Activated B cell treated with CpG ODN at 0.5 μM for 24 hours (primary cell): ENCODE measurements around the gene DDX1. TPM values are rescaled to one million over a fixed set of nuclear protein-coding genes. Genes with fewer than 3 reads are reported as not detected.

ENCODE experiments used
- ATAC-seq: fragments of 200-7000 bp; cut with Tn5 transposase; one replicate; pipeline ENCODE4 v1.10.0; 2021; ENCODE audit warnings: low read depth, mild to moderate bottlenecking, moderate library complexity
- CTCF ChIA-PET: fragments of 350-600 bp; sonication (Branson Sonifier 250); formaldehyde crosslinking; loops from one replicate; lab custom pipeline; 2021; ENCODE audit warnings: antibody characterized with exemption; lab: Charles Lee
- POLR2A ChIA-PET: fragments of 350-600 bp; sonication (Branson Sonifier 250); formaldehyde crosslinking; loops from one replicate; lab custom pipeline; 2021; ENCODE audit warnings: antibody characterized with exemption; lab: Charles Lee
- DNase-seq: peaks from one replicate; pipeline ENCODE4 v3.0.0; 2022
- H3K27ac Mint-ChIP-seq: one replicate; pipeline ENCODE4 v1.8.0; 2020; ENCODE audit warnings: mixed read lengths
- H3K27me3 Mint-ChIP-seq: one replicate; pipeline ENCODE4 v1.8.0; 2021; ENCODE audit warnings: mixed read lengths
- H3K36me3 Mint-ChIP-seq: one replicate; pipeline ENCODE4 v1.8.0; 2021; ENCODE audit warnings: low read depth, mixed read lengths
- H3K4me1 Mint-ChIP-seq: one replicate; pipeline ENCODE4 v1.8.0; 2021; ENCODE audit warnings: mixed read lengths
- H3K4me3 Mint-ChIP-seq: one replicate; pipeline ENCODE4 v1.8.0; 2020; ENCODE audit warnings: mild to moderate bottlenecking, mixed read lengths
- H3K9me3 Mint-ChIP-seq: one replicate; pipeline ENCODE4 v1.8.0; 2020; ENCODE audit warnings: mixed read lengths
- CTCF ChIP-seq: fragments of 200-600 bp; IDR thresholded peaks from one replicate; pipeline ENCODE4 v1.8.0; 2022; ENCODE audit warnings: antibody characterized with exemption, mild to moderate bottlenecking
- intact Hi-C: fragments of 100-400 bp; cut with micrococcal nuclease; formaldehyde crosslinking; loops from one replicate; pipeline ENCODE4 v1.15.1; 2024
- total RNA-seq: library from RNA; stranded (reverse); gene quantifications from 2 replicates; pipeline ENCODE4 v1.2.3, GENCODE V29; 2022

Gene DDX1
- total RNA-seq, 1 donor from 2014 or later: 74.4 TPM

DNA sequence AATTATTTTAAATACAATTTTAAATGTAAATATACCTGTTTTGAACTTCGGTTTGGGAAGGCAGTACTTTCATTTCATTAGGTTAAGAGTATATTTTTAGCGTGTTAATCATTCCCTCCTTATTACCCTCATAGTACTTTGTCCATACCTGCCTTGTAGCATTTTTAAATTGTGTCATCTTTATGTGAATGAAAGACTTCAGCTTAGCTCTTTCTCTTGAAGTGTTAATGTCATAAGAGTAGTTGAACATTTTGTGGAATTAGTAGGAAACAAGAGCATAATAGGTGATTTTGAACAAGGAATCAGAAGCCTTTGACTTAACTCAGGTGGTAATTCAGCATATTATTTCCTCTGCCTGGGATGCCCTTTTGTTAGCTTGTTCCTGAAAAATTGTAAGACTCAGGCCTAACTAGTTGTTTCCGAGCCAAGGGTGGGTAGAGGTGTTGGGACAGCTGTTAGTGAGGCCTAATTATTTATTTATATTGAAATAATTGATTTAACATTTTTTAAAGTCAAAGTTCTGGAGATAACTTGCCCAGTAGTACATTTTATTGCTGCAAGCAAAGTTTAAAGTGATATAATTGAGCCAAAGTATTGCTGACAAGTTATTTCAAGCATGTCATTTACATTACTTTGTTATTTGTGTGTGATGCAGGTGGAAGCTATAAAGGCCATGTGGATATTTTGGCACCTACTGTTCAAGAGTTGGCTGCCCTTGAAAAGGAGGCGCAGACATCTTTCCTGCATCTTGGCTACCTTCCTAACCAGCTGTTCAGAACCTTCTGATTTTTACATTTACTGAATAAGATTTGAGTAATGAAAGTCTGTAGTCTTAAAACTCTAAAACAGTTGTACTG lies 38.7 kb downstream of the DDX1 start:
- DNase-seq (no peak), ATAC-seq (no peak)
- Mint-ChIP-seq H3K4me1 (no peaks in the 10 kb centered on the region), H3K9me3 (no peaks in the 10 kb centered on the region), H3K27me3 (no peaks in the 10 kb centered on the region), H3K27ac (no peak overlapping the region), H3K36me3 (peaks cover 86% of the 10 kb centered on the region), H3K4me3 (no peak overlapping the region)
- CTCF ChIA-PET: interaction anchor here (1.6 kb wide), 1 partner anchor 1126 kb away, joined by 4 read pairs; no protein-coding TSS in a partner anchor
- intact Hi-C loops: no loop called here
- POLR2A ChIA-PET: no interaction called here
- TF ChIP-seq CTCF: no peak

GRCh38 chr2:15630978-15631719 lies 39.5 kb downstream of the DDX1 start:
- Mint-ChIP-seq H3K36me3 (peaks cover 79% of the 10 kb centered on the region), H3K4me3 (no peak overlapping the region), H3K27me3 (no peaks in the 10 kb centered on the region), H3K9me3 (no peaks in the 10 kb centered on the region), H3K27ac (no peak overlapping the region), H3K4me1 (no peaks in the 10 kb centered on the region)
- no peak for TF ChIP-seq CTCF
- ATAC-seq: no peak
- intact Hi-C loops: no loop called here
- ChIA-PET CTCF (interaction anchor here (1.6 kb wide), 1 partner anchor 1126 kb away, joined by 4 read pairs; no protein-coding TSS in a partner anchor), POLR2A (no interaction called here)
- no peak for DNase-seq

GRCh38 chr2:15631883-15632282 lies 40.2 kb downstream of the DDX1 start:
- no peak for TF ChIP-seq CTCF
- POLR2A ChIA-PET: no interaction called here
- CTCF ChIA-PET: no interaction called here
- DNase-seq (no peak), ATAC-seq (no peak)
- no peaks in the 10 kb centered on the region for H3K4me1 Mint-ChIP-seq
- no peaks in the 10 kb centered on the region for H3K9me3 Mint-ChIP-seq
- H3K4me3 Mint-ChIP-seq: no peak overlapping the region
- no peak overlapping the region for H3K27ac Mint-ChIP-seq
- no peaks in the 10 kb centered on the region for H3K27me3 Mint-ChIP-seq
- peaks cover 71% of the 10 kb centered on the region for H3K36me3 Mint-ChIP-seq
- intact Hi-C loops: no loop called here

DNA sequence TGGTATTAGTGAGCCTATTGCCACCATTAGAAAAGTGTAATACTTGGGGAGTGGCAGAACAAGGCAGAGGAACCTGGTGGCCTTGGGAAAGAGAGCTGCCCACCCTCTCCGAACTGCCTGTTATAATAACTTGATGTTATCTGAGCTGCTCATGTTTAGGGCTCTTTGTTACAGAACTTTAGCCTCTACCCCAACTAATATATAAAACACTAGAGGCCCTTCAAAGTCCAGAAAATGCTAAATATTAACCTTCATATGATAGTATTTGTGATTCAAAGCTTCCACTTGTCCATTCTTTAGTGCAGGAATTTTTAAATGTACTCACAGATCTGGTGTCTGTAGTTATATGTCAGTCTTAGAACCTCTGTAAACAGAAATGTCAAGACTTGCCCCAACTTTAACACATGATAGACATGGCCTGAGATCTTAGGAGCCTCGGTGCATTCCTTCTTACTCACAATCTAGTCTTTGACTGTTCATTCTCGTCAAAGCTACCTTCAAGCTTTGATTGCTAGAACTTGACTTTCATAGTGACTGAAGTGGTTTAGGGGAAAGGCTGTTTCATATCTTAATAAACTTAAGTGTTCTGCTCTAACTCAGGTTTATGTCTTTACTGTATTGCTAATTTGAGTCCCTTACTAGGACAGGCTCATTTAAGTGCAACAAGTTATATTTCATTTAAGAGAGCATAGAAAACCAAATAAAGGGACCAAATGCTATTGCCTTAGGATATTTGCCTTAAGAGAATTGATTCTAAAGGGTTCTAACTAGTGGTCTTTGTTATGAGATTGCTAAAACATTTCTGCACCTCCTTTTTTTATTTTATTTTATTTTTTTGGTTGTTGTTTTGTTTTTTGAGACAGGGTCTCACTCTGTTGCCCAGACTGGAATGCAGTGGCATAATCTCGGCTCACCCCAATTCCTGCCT lies 41.6 kb downstream of the DDX1 start:
- ChIA-PET CTCF (interaction anchor here (0.7 kb wide), 1 partner anchor 12 kb away, joined by 3 read pairs; no protein-coding TSS in a partner anchor), POLR2A (no interaction called here)
- Mint-ChIP-seq H3K9me3 (no peaks in the 10 kb centered on the region), H3K27me3 (no peaks in the 10 kb centered on the region), H3K36me3 (peaks cover 62% of the 10 kb centered on the region), H3K27ac (no peak overlapping the region), H3K4me3 (no peak overlapping the region), H3K4me1 (no peaks in the 10 kb centered on the region)
- intact Hi-C loops: no loop called here
- no peak for TF ChIP-seq CTCF
- ATAC-seq (no peak), DNase-seq (no peak)
